ENCODE data around the gene TP53RK.
A peak's percentile ranks its signal among the peaks of the same experiment; 100 is the strongest.

TP53RK gene

GRCh38 chr20:46689082-46689753 is at the start of gene TP53RK:
Gene TP53RK, minus strand, starts transcription at chr20:46689444. Its CDS starts 30 bp downstream, at chr20:46689414.
- Histone ChIP-seq H3K9me3 (no peaks in the 10 kb centered on the region), H4K20me1 (peaks cover 49% of the 10 kb centered on the region), H3K4me3 (peak within 1 kb of the TSS; percentile 93), H3K36me3 (peaks cover 33% of the 10 kb centered on the region), H3K4me2 (peak within 1 kb of the TSS; percentile 89), H3K27ac (peak within 1 kb of the TSS; percentile 94), H3K27me3 (no peaks in the 10 kb centered on the region), H3K4me1 (peaks cover 49% of the 10 kb centered on the region), H3K9ac (peak within 1 kb of the TSS; percentile 97)
- no peak for TF ChIP-seq Cebpa-rat (IDR thresholded peaks at IDR 0.05)

GRCh38 chr20:46735436-46735835 is 46.2 kb upstream of the TP53RK start:
- no peaks in the 10 kb centered on the region for H4K20me1 ChIP-seq

GRCh38 chr20:46731770-46732169 is 42.5 kb upstream of the TP53RK start:
- H3K27ac ChIP-seq: no peak overlapping the region
- no peaks in the 10 kb centered on the region for H4K20me1 ChIP-seq
- H3K4me2 ChIP-seq: peak overlapping the region; percentile 6
- H3K9ac ChIP-seq: no peak overlapping the region
- H3K9me3 ChIP-seq: no peaks in the 10 kb centered on the region
- no peaks in the 10 kb centered on the region for H3K27me3 ChIP-seq
- no peak overlapping the region for H3K4me3 ChIP-seq
- peaks cover 7% of the 10 kb centered on the region for H3K4me1 ChIP-seq
- TF ChIP-seq Cebpa-rat (IDR thresholded peaks at IDR 0.05): no peak
- H3K36me3 ChIP-seq: no peaks in the 10 kb centered on the region

More at GRCh38 chr20:46735436-46735835, 46.2 kb upstream of the TP53RK start:
- no peak for TF ChIP-seq Cebpa-rat (IDR thresholded peaks at IDR 0.05)
- H3K27me3 ChIP-seq: no peaks in the 10 kb centered on the region
- peaks cover 7% of the 10 kb centered on the region for H3K4me1 ChIP-seq
- no peaks in the 10 kb centered on the region for H3K36me3 ChIP-seq
- H3K27ac ChIP-seq: no peak overlapping the region
- no peak overlapping the region for H3K9ac ChIP-seq
- H3K4me3 ChIP-seq: no peak overlapping the region
- H3K9me3 ChIP-seq: peaks cover 4% of the 10 kb centered on the region; the same call in 1 of the 2 replicates
- no peak overlapping the region for H3K4me2 ChIP-seq

GRCh38 chr20:46725186-46726165 is 36.2 kb upstream of the TP53RK start:
- Histone ChIP-seq H3K27ac (no peak overlapping the region), H3K36me3 (no peaks in the 10 kb centered on the region), H3K9me3 (peaks cover 21% of the 10 kb centered on the region), H3K27me3 (no peaks in the 10 kb centered on the region), H3K4me1 (no peaks in the 10 kb centered on the region), H3K4me2 (no peak overlapping the region), H4K20me1 (no peaks in the 10 kb centered on the region), H3K9ac (no peak overlapping the region), H3K4me3 (no peak overlapping the region)
- TF ChIP-seq Cebpa-rat (IDR thresholded peaks at IDR 0.05): no peak

GRCh38 chr20:46724343-46724959 is 35.2 kb upstream of the TP53RK start:
- H3K36me3 ChIP-seq: no peaks in the 10 kb centered on the region
- no peaks in the 10 kb centered on the region for H3K27me3 ChIP-seq
- no peak overlapping the region for H3K9ac ChIP-seq
- H3K27ac ChIP-seq: no peak overlapping the region
- H4K20me1 ChIP-seq: no peaks in the 10 kb centered on the region
- no peaks in the 10 kb centered on the region for H3K4me1 ChIP-seq
- H3K4me2 ChIP-seq: no peak overlapping the region
- no peak for TF ChIP-seq Cebpa-rat (IDR thresholded peaks at IDR 0.05)
- H3K4me3 ChIP-seq: no peak overlapping the region
- peaks cover 25% of the 10 kb centered on the region for H3K9me3 ChIP-seq

- H3K27me3 ChIP-seq: no peaks in the 10 kb centered on the region
- H4K20me1 ChIP-seq: no peaks in the 10 kb centered on the region
- no peak overlapping the region for H3K4me2 ChIP-seq
- no peak overlapping the region for H3K9ac ChIP-seq
- H3K27ac ChIP-seq: no peak overlapping the region
- H3K4me1 ChIP-seq: no peaks in the 10 kb centered on the region
- TF ChIP-seq Cebpa-rat (IDR thresholded peaks at IDR 0.05): no peak
- no peaks in the 10 kb centered on the region for H3K36me3 ChIP-seq
- H3K4me3 ChIP-seq: no peak overlapping the region
- peaks cover 25% of the 10 kb centered on the region for H3K9me3 ChIP-seq
Measured at GRCh38 chr20:46723039-46723438, 33.8 kb upstream of the TP53RK start.

- TF ChIP-seq Cebpa-rat (IDR thresholded peaks at IDR 0.05): no peak
- Histone ChIP-seq H4K20me1 (no peaks in the 10 kb centered on the region), H3K9me3 (peaks cover 25% of the 10 kb centered on the region), H3K4me3 (no peak overlapping the region), H3K27me3 (no peaks in the 10 kb centered on the region), H3K4me1 (no peaks in the 10 kb centered on the region), H3K36me3 (no peaks in the 10 kb centered on the region), H3K27ac (no peak overlapping the region), H3K4me2 (no peak overlapping the region), H3K9ac (no peak overlapping the region)
Measured at GRCh38 chr20:46722450-46722849, 33.2 kb upstream of the TP53RK start.

- no peak for TF ChIP-seq Cebpa-rat (IDR thresholded peaks at IDR 0.05)
- Histone ChIP-seq H3K27me3 (no peaks in the 10 kb centered on the region), H3K4me2 (no peak overlapping the region), H4K20me1 (no peaks in the 10 kb centered on the region), H3K27ac (no peak overlapping the region), H3K4me1 (no peaks in the 10 kb centered on the region), H3K4me3 (no peak overlapping the region), H3K36me3 (no peaks in the 10 kb centered on the region), H3K9me3 (peaks cover 25% of the 10 kb centered on the region), H3K9ac (no peak overlapping the region)
Measured at GRCh38 chr20:46721476-46721875, 32.2 kb upstream of the TP53RK start.

GRCh38 chr20:46720776-46721425 is 31.7 kb upstream of the TP53RK start:
- H3K36me3 ChIP-seq: no peaks in the 10 kb centered on the region

More at GRCh38 chr20:46720776-46721425, 31.7 kb upstream of the TP53RK start:
- H3K27ac ChIP-seq: no peak overlapping the region
- no peaks in the 10 kb centered on the region for H4K20me1 ChIP-seq
- H3K4me3 ChIP-seq: no peak overlapping the region
- H3K4me1 ChIP-seq: no peaks in the 10 kb centered on the region
- no peak for TF ChIP-seq Cebpa-rat (IDR thresholded peaks at IDR 0.05)
- no peak overlapping the region for H3K4me2 ChIP-seq
- H3K9ac ChIP-seq: no peak overlapping the region
- H3K27me3 ChIP-seq: no peaks in the 10 kb centered on the region
- peaks cover 25% of the 10 kb centered on the region for H3K9me3 ChIP-seq

All from BLaER1 (cell line).